GM23248 (cell line): ENCODE data around the gene ARNT2. TPM values are rescaled to one million over a fixed set of nuclear protein-coding genes. Genes with fewer than 3 reads are reported as not detected.

Experiments
- DNase-seq: peaks from one replicate; pipeline ENCODE4 v3.0.0-alpha.2; 2015
- H2AFZ ChIP-seq: fragments of 200-600 bp; sonication (generic); 2 replicates; pipeline ENCODE4 v1.6.1; 2016; ENCODE audit warnings: antibody characterized with exemption
- H3F3A ChIP-seq: fragments of 200-600 bp; sonication (generic); 2 replicates; pipeline ENCODE4 v1.6.1; 2016; ENCODE audit warnings: mild to moderate bottlenecking, antibody characterized with exemption, mixed run types; ENCODE audit not compliant: insufficient read depth
- H3K27ac ChIP-seq: fragments of 200-600 bp; sonication (generic); 2 replicates; pipeline ENCODE4 v1.5.1; 2016; ENCODE audit warnings: mild to moderate bottlenecking
- H3K27me3 ChIP-seq: fragments of 200-600 bp; sonication (generic); replicated peaks from 2 replicates; pipeline ENCODE4 v1.6.1; 2016; ENCODE audit warnings: mild to moderate bottlenecking; ENCODE audit not compliant: insufficient read depth
- H3K36me3 ChIP-seq: fragments of 200-600 bp; sonication (generic); 2 replicates; pipeline ENCODE4 v1.6.1; 2016; ENCODE audit warnings: low read depth, mild to moderate bottlenecking
- H3K4me1 ChIP-seq: fragments of 200-600 bp; sonication (generic); 2 replicates; pipeline ENCODE4 v1.6.1; 2016; ENCODE audit warnings: mild to moderate bottlenecking; ENCODE audit not compliant: insufficient read depth
- H3K4me2 ChIP-seq: fragments of 200-600 bp; sonication (generic); one replicate; pipeline ENCODE4 v1.6.1; 2016; ENCODE audit warnings: mild to moderate bottlenecking; ENCODE audit not compliant: unreplicated experiment
- H3K4me3 ChIP-seq: fragments of 200-600 bp; sonication (generic); 2 replicates; pipeline ENCODE4 v1.5.1; 2016; ENCODE audit warnings: mild to moderate bottlenecking
- H3K79me2 ChIP-seq: fragments of 200-600 bp; sonication (generic); 2 replicates; pipeline ENCODE4 v1.6.1; 2016; ENCODE audit warnings: mild to moderate bottlenecking; ENCODE audit not compliant: insufficient read depth
- H3K9ac ChIP-seq: fragments of 200-600 bp; sonication (generic); 2 replicates; pipeline ENCODE4 v1.6.1; 2016; ENCODE audit warnings: mild to moderate bottlenecking
- H3K9me2 ChIP-seq: fragments of 200-600 bp; sonication (generic); 2 replicates; pipeline ENCODE4 v1.6.1; 2016; ENCODE audit warnings: mixed run types, mild to moderate bottlenecking, moderate library complexity; ENCODE audit not compliant: insufficient read depth
- H3K9me3 ChIP-seq: fragments of 200-600 bp; sonication (generic); one replicate; pipeline ENCODE4 v1.6.1; 2017; ENCODE audit warnings: low read depth
- H4K20me1 ChIP-seq: fragments of 200-600 bp; sonication (generic); 2 replicates; pipeline ENCODE4 v1.6.0; 2016; ENCODE audit not compliant: insufficient read depth
- EZH2 ChIP-seq: fragments of 200-600 bp; sonication (generic); IDR thresholded peaks from 2 replicates; pipeline ENCODE4 v1.6.1; 2018; ENCODE audit warnings: antibody characterized with exemption, mild to moderate bottlenecking; ENCODE audit not compliant: insufficient read depth, poor library complexity, severe bottlenecking
- EZH2phosphoT487 ChIP-seq: fragments of 200-600 bp; sonication (generic); IDR thresholded peaks from 2 replicates; pipeline ENCODE4 v1.6.1; 2018; ENCODE audit warnings: antibody characterized with exemption, moderate library complexity, mild to moderate bottlenecking, low read depth; ENCODE audit not compliant: insufficient read depth
- WGBS, 2 experiments: methylation state at CpG; one replicate each; pipeline ENCODE4 v1.1.6; 2015 to 2017; ENCODE audit warnings: low lambda C conversion rate in 2 of 2, low coverage in 1 of 2; ENCODE audit errors: missing lambda C conversion rate in 2 of 2; 5-methylcytosine and 5-hydroxymethylcytosine counted together
- in situ Hi-C: fragments of 300-500 bp; cut with MboI; formaldehyde crosslinking; loops from 2 replicates; pipeline ENCODE4 v1.15.0; 2020
- polyA plus RNA-seq: library from polyadenylated mRNA; unstranded; fragments of >200 nt; fragmentation: Nextera tagmentation; extraction: Ambion mirVana; gene quantifications from 2 replicates; pipeline ENCODE4 v1.2.1, GENCODE V29; 2016
- total RNA-seq: library from RNA; depleted of rRNA; stranded (reverse); fragments of >200 nt; shearing (Covaris generic); gene quantifications from 2 replicates; pipeline ENCODE4 v1.2.3, GENCODE V29; 2014

ARNT2 gene
- total and polyA plus RNA-seq, 2 experiments from 2014 or later, result 9.3 to 23.5 TPM

- no peaks in the 10 kb centered on the region for H3K27me3 ChIP-seq
- H3F3A ChIP-seq, result peaks cover 19% of the 10 kb centered on the region
- H4K20me1 ChIP-seq, result no peaks in the 10 kb centered on the region
- H3K36me3 ChIP-seq, result no peaks in the 10 kb centered on the region; the same call in 1 of the 2 replicates
- no peaks in the 10 kb centered on the region for H3K79me2 ChIP-seq
- in situ Hi-C loops, result no loop called here
- H3K9me3 ChIP-seq, result no peaks in the 10 kb centered on the region
- H2AFZ ChIP-seq, result no peak overlapping the region
- no peak for DNase-seq
- H3K4me3 ChIP-seq, result no peak overlapping the region
- no peak for TF ChIP-seq EZH2phosphoT487
- no peak overlapping the region for H3K9ac ChIP-seq
- no peak overlapping the region for H3K27ac ChIP-seq
- WGBS, 2 experiments, result 95 to 97% methylated on average over 23 of the region's 23 CpGs
- no peak overlapping the region for H3K4me2 ChIP-seq
- H3K9me2 ChIP-seq, result no peaks in the 10 kb centered on the region
- H3K4me1 ChIP-seq, result peaks cover 21% of the 10 kb centered on the region
These were observed 187.3 kb downstream of the ARNT2 start for GRCh38 chr15:80591471-80591870.

- Histone ChIP-seq H3K27me3 (no peaks in the 10 kb centered on the region), H3K4me1 (peaks cover 21% of the 10 kb centered on the region), H3K36me3 (no peaks in the 10 kb centered on the region; the same call in 1 of the 2 replicates), H3F3A (peaks cover 16% of the 10 kb centered on the region), H3K4me3 (no peak overlapping the region), H2AFZ (no peak overlapping the region), H3K9ac (no peak overlapping the region), H3K4me2 (no peak overlapping the region), H3K27ac (no peak overlapping the region), H3K79me2 (no peaks in the 10 kb centered on the region), H3K9me3 (no peaks in the 10 kb centered on the region), H4K20me1 (no peaks in the 10 kb centered on the region), H3K9me2 (no peaks in the 10 kb centered on the region)
- 94 to 98% methylated on average over 10 of the region's 10 CpGs for WGBS, 2 experiments
- in situ Hi-C loops, result no loop called here
- no peak for TF ChIP-seq EZH2
- no peak for TF ChIP-seq EZH2phosphoT487
- no peak for DNase-seq
These were observed 188.0 kb downstream of the ARNT2 start for GRCh38 chr15:80591938-80592825.

GRCh38 chr15:80593486-80594030 lies 189.4 kb downstream of the ARNT2 start:
- Histone ChIP-seq H3K4me3 (no peak overlapping the region), H3K9ac (no peak overlapping the region), H2AFZ (no peak overlapping the region), H3K79me2 (no peaks in the 10 kb centered on the region), H3K4me2 (no peak overlapping the region), H3K4me1 (peaks cover 8% of the 10 kb centered on the region), H4K20me1 (no peaks in the 10 kb centered on the region), H3F3A (peaks cover 13% of the 10 kb centered on the region), H3K9me3 (no peaks in the 10 kb centered on the region), H3K36me3 (no peaks in the 10 kb centered on the region; the same call in 1 of the 2 replicates), H3K27ac (no peak overlapping the region), H3K27me3 (no peaks in the 10 kb centered on the region), H3K9me2 (no peaks in the 10 kb centered on the region)
- TF ChIP-seq EZH2 (no peak), EZH2phosphoT487 (no peak)
- in situ Hi-C loops, result no loop called here
- WGBS, 2 experiments, result 93% methylated on average over 12 to 13 of the region's 13 CpGs
- DNase-seq, result no peak

- TF ChIP-seq EZH2, result no peak
- TF ChIP-seq EZH2phosphoT487, result no peak
- in situ Hi-C loops, result no loop called here
These were observed 190.1 kb downstream of the ARNT2 start for GRCh38 chr15:80594091-80594889.

More at GRCh38 chr15:80594091-80594889, 190.1 kb downstream of the ARNT2 start:
- Histone ChIP-seq H3K9ac (no peak overlapping the region), H3K9me2 (no peaks in the 10 kb centered on the region), H3F3A (peaks cover 18% of the 10 kb centered on the region), H3K9me3 (no peaks in the 10 kb centered on the region), H2AFZ (no peak overlapping the region), H4K20me1 (no peaks in the 10 kb centered on the region), H3K79me2 (no peaks in the 10 kb centered on the region), H3K27me3 (no peaks in the 10 kb centered on the region), H3K27ac (no peak overlapping the region), H3K4me3 (no peak overlapping the region), H3K4me1 (peaks cover 5% of the 10 kb centered on the region), H3K4me2 (no peak overlapping the region), H3K36me3 (no peaks in the 10 kb centered on the region; the same call in 1 of the 2 replicates)
- WGBS, 2 experiments, result 88 to 92% methylated on average over 12 of the region's 12 CpGs
- DNase-seq, result no peak
